HFF-Myc (cell line): Measurements from ENCODE around the gene DCLK2.
"Not testable (repeated sequence)": the region's sequence is repeated elsewhere in the genome, so short reads cannot be mapped to it uniquely, and the experiment has no call there.

Experiments used
- DNase-seq: peaks from one replicate; pipeline ENCODE4 v3.0.0-alpha.2; 2011; ENCODE audit warnings: low read depth; ENCODE audit errors: extremely low read depth
- H3K4me3 ChIP-seq: replicated peaks from 2 replicates; pipeline ENCODE4 v1.5.1; 2011; ENCODE audit warnings: low read depth, mild to moderate bottlenecking, control low read depth, low read length
- TF ChIP-seq, protein P1 (sequence below): IDR thresholded peaks from 2 replicates; pipeline ENCODE4 v1.5.1; 2012; ENCODE audit warnings: mild to moderate bottlenecking, low read depth, low read length, control low read depth; ENCODE audit errors: missing control alignments

The DCLK2 gene

DNA sequence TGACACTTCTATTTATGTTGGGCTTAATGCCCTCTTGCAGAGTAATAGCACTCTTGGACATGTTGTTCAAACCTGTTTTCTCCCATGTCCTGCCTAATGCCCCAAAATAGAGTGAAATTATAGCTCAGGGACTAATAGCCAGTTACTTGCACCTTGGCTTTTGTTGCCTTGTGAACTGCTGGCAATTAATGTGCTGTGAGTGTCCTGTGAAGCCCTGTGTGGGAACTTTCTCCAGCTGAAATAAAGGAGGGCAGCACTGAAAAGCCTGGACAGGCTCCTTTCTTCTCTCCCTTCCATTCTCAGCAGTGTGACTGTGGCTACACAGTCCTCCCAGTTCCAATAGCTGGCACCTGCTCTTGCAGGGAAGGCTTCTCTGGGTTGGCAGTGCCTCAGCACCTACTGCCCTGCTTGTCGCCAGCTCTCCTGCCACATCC is 72.4 kb downstream of the DCLK2 start:
- H3K4me3 ChIP-seq = no peak overlapping the region
- DNase-seq = no peak
- TF ChIP-seq, protein P1, sequence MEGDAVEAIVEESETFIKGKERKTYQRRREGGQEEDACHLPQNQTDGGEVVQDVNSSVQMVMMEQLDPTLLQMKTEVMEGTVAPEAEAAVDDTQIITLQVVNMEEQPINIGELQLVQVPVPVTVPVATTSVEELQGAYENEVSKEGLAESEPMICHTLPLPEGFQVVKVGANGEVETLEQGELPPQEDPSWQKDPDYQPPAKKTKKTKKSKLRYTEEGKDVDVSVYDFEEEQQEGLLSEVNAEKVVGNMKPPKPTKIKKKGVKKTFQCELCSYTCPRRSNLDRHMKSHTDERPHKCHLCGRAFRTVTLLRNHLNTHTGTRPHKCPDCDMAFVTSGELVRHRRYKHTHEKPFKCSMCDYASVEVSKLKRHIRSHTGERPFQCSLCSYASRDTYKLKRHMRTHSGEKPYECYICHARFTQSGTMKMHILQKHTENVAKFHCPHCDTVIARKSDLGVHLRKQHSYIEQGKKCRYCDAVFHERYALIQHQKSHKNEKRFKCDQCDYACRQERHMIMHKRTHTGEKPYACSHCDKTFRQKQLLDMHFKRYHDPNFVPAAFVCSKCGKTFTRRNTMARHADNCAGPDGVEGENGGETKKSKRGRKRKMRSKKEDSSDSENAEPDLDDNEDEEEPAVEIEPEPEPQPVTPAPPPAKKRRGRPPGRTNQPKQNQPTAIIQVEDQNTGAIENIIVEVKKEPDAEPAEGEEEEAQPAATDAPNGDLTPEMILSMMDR = no peak

DNA sequence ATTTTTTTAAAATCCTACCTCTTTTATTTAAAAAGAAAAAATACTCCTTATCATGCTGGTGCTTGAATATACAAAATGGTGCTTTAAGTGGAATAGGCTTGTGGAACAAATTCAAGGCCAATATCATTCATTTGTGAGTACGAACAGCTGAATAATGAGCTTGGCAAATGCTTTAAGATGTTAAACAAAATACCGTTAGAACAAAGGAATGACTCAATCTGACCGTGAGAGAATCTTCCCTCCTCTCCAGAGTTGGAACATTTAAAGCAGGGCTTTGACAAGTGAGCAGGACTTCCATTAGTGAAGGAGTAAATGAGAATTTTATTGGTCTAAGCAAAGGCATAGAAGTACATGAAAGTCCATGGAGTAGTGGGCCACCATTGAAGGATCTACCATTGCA is 74.5 kb downstream of the DCLK2 start:
- TF ChIP-seq, protein P1 = no peak
- no peak for DNase-seq

DNA sequence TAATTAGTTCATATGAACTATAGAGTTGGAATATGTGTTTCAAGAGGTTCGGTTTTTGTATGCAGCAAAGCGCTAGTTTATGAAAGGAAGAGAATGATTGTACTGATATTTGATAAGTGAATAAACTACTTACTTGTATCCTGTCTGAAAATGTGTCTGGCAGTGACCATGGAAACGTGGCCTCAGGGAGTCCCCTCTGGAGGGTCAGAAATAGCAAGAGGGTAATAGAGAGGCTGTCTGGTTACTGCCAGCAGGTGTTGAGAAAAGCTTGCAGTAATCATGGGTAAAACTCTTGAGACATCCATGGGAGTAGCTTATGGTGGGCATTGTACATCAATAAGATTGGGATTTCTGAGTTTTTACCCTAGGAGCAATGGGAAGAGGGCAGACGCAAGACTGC is 77.1 kb downstream of the DCLK2 start:
- TF ChIP-seq, protein P1 = no peak
- H3K4me3 ChIP-seq = no peak overlapping the region
- no peak for DNase-seq

More for the DNA sequence above, 74.5 kb downstream of the DCLK2 start:
- no peak overlapping the region for H3K4me3 ChIP-seq

DNA sequence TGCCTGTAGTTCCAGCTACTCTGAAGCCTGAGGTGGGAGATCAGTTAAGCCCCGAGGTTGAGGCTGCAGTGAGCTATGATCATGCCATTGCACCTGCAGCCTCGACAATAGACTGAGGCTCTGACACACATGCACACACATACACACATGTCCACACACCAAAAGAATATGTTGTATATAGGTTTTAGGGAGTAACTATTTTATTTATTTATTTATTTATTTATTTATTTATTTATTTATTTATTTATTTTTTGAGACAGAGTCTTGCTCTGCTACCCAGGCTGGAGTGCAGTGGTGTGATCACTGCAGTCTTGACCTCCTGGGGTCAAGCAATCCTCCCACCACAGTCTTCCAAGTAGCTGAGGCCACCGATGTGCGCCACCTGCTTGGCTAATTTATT is 78.3 kb downstream of the DCLK2 start:
- no peak overlapping the region for H3K4me3 ChIP-seq
- no peak for DNase-seq
- TF ChIP-seq, protein P1 = no peak

DNA sequence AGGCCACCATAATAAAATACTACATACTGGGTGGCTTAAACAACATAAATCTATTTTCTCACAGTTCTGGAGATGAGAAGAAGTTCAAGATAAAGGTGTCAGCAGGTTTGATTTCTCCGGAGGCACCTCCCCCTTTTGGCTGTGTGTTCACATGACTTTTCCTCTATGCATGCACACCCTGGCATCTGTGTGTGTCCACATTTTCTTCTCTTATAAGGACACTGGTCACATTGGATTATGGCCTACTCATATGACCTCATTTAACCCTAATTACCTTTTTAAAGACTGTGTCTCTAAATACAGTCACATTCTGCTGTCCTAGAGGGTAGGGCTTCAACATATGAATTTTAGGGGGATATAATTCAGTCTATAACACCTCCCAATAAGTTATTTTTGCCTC is 79.8 kb downstream of the DCLK2 start:
- no peak overlapping the region for H3K4me3 ChIP-seq
- DNase-seq = no peak
- TF ChIP-seq, protein P1 = no peak

DNA sequence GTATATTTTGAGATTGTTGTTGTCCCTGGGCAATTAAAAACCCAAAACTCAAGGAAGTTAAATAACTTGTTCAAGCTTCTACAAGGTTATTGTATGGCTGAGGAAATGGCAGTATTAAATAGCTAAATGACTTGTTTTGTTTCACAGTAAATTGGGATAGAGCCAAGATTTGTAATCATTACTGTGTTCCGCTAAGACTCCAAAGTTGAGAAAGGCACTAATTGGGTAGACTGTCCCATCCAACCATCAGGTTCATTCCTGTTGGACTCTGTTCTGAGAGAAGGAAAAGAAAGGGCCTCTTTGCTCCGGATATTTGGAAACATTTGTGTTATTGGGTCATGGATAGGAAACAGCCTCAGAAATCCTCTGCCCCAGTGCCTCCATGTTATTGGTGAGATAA is 82.2 kb downstream of the DCLK2 start:
- no peak overlapping the region for H3K4me3 ChIP-seq
- no peak for DNase-seq
- TF ChIP-seq, protein P1 = no peak

DNA sequence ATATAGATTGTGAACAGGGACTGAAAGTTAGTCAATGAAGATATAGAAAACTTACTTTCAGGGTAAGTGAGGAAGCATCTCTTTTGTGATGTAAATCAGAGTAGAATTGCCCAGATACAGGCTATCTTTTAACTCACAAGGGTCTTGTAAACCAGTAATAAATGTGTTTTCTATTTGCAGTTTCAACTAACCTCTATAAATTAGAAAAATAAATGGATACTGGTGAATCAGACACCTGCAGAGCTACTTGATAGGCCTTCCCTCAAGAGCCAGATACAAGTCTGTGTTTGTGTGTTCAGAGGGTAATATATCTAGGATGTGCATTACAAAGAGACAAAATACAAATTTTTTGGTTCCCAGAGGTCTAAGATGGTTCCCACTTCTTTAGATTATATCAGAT is 82.9 kb downstream of the DCLK2 start:
- DNase-seq = no peak
- no peak overlapping the region for H3K4me3 ChIP-seq
- TF ChIP-seq, protein P1 = no peak

DNA sequence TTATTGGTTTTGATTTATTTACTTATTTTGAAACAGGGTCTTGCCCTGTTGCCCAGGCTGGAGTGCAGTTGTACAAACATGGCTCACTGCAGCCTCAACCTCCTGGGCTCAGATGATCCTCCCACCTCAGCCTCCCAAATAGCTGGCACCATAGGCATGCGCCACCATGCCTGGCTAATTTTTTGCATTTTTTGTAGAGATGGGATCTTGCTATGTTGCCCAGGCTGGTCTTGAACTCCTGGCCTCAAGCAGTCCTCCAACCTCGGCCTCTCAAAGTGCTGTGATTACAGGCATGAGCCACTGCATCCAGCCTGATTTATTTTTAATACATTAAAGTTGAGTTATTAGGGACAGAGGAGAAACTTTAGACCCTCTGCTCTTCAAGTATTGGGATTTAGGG is 83.8 kb downstream of the DCLK2 start:
- not testable (repeated sequence) for H3K4me3 ChIP-seq, DNase-seq
